Hair follicle dermal papilla cell (primary cell): ENCODE data around the gene AAK1. TPM values are rescaled to one million over a fixed set of nuclear protein-coding genes. Genes with fewer than 3 reads are reported as not detected.

Experiments
- small RNA-seq: library from RNA; depleted of rRNA; stranded (forward); fragments of <200 nt; gene quantifications from one replicate; pipeline ENCODE3, GENCODE V24; 2012
- total RNA-seq: library from RNA; depleted of rRNA; stranded (reverse); fragments of >200 nt; gene quantifications from 2 replicates; pipeline ENCODE4 v1.2.3, GENCODE V29; 2012

The AAK1 gene
- total RNA-seq = 80.4 and 85.7 TPM in 2 replicates

DNA sequence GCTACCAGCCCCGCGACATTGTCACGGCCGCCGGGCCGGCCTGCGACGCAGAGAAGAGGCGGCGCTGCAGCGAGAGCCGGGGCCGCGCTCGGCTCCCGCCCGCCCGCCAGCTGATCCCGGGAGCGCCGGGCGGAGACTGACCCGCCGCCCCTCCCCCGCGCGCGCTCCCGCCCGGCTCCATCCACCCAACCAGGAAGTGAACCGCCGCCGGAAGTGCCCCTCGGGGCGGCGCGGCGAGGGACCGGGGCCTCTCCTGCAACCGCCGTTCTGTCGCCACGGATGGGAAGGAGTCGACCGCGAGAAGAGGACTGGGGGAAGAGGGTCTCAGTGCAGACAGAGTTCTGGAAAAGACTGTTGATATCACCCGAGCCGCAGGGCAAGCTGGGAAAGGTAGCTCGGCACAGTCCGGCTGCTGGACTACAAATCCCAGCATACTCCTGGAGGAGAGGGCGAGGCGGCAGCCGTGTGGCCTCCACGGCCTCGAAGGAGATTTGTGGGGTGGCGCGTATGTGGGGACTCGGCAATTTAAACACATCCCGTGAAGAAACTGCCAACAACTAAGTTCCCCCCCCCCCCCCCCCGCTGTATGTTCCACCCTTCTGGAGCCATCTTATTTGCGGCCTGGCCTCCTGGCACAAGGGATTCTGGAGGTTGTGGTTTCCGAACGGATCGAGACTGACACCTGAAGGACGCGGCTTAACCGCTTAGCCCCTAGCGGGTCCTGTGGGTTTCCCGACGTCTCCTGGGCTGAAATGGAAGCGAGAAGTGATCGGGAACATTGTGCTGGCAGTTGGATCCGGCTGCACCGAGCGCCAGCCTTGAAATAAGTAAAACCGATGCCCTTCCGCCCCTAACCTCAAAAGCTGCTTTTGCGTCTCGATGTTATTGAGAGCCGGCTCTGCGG lies at the start of gene AAK1:
AAK1 (minus strand) TSS at position 138 of the 904 bp plus-strand sequence. CDS start 699 bp downstream, outside the sequence.

DNA sequence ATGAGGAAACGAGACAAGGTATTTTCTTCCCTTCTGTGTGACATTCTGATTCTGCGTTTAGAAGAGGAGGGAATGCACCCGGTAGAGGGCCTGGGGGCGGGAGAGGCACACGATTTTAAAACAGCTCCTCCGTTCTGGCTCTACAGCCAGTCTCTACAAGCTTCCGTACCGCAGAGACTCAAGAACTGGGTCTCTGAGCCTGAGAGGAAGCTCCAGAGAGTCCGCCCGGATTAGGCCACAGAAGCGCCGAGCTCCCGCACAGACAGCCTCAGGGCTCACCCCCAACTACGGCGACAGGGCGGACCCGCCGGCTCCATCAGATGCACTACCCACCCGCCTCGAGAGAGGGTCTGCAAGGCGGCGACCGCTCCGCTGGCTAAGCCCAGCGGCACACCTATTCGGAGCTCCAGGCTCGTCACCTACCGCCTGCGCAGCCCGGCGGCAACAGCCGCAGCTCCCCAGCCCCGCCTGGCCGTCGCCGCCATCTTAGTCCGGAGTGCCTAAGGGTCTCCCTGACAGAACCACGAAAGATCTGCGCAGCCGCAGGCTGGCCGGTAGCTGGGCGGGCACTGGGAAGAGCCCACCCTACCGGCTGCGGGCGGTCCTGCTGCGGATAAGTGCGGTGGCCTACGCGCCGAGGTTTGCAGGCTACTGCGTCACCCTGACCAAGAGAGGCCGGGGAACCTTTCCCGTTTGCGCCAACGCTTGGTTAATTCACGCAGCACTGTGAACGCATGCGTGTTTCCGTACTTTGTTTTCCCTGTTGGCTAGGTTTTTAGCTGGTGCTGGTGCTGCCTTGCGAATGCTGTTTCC lies 206.4 kb downstream of the AAK1 start, which contains the start of gene NFU1:
NFU1 (minus strand) TSS at position 498 of the 813 bp plus-strand sequence; CDS start at position 485, 13 bp downstream.

Small RNA genes lying within 50 kb of the gene (small RNA-seq; reads per million reads assigned to genes)
- gene RN7SL604P (not detected), gene SNORA36C (not detected)

Other genes with a start within 250 kb of the AAK1 start
- 23.5 and 25.4 TPM in 2 replicates for gene NFU1, start 206.3 kb downstream of the AAK1 start, total RNA-seq
- 68.0 and 86.7 TPM in 2 replicates for gene ANXA4, start 98.4 kb upstream of the AAK1 start, total RNA-seq
- gene GMCL1, start 185.9 kb upstream of the AAK1 start, total RNA-seq = 7.5 and 9.1 TPM in 2 replicates